ENCODE measurements around the gene GINS2.

GRCh38 chr16:85643631-85644030, 45.1 kb downstream of the GINS2 start:
- TF ChIP-seq POLR2A (IDR thresholded peaks at IDR 0.05) (no peak), EP300 (IDR thresholded peaks at IDR 0.05; ENCODE audit: low read depth) (no peak)

All from transverse colon (tissue), 1 donor.